Endodermal cell (in vitro differentiated cells): Measurements from ENCODE around the gene BCOR. TPM values are rescaled to one million over a fixed set of nuclear protein-coding genes. Genes with fewer than 3 reads are reported as not detected.

Experiments used
- DNase-seq: peaks from one replicate; pipeline ENCODE4 v3.0.0-alpha.2; 2017
- H3K27ac ChIP-seq: 2 replicates; pipeline ENCODE4 v1.5.1; 2013; ENCODE audit warnings: mild to moderate bottlenecking, low read depth, low read length, moderate library complexity
- H3K27me3 ChIP-seq: 2 replicates; pipeline ENCODE4 v1.6.1; 2013; ENCODE audit warnings: mild to moderate bottlenecking, low read length, moderate library complexity; ENCODE audit not compliant: insufficient read depth, control insufficient read depth, poor library complexity, severe bottlenecking
- H3K36me3 ChIP-seq: 2 replicates; pipeline ENCODE4 v1.7.0; 2013; ENCODE audit warnings: mild to moderate bottlenecking, low read length, moderate library complexity; ENCODE audit not compliant: control insufficient read depth, insufficient read depth
- H3K4me1 ChIP-seq: one replicate; pipeline ENCODE4 v1.7.0; 2013; ENCODE audit warnings: low read length; ENCODE audit not compliant: control insufficient read depth, insufficient read depth
- H3K4me3 ChIP-seq: 2 replicates; pipeline ENCODE4 v1.5.1; 2013; ENCODE audit warnings: mild to moderate bottlenecking, low read length, moderate library complexity
- H3K9ac ChIP-seq: 2 replicates; pipeline ENCODE4 v1.6.1; 2013; ENCODE audit warnings: mild to moderate bottlenecking, low read length, moderate library complexity; ENCODE audit not compliant: poor library complexity, severe bottlenecking; ENCODE audit errors: extremely low read depth
- H3K9me3 ChIP-seq: 2 replicates; pipeline ENCODE4 v1.6.1; 2013; ENCODE audit warnings: mild to moderate bottlenecking, low read length, moderate library complexity; ENCODE audit not compliant: control insufficient read depth
- H3K27ac Mint-ChIP-seq: 2 replicates; pipeline ENCODE4 v1.8.0; 2020; ENCODE audit warnings: mixed read lengths
- H3K27me3 Mint-ChIP-seq: 2 replicates; pipeline ENCODE4 v1.8.0; 2021; ENCODE audit warnings: mild to moderate bottlenecking, mixed read lengths; ENCODE audit not compliant: insufficient read depth
- H3K36me3 Mint-ChIP-seq: 2 replicates; pipeline ENCODE4 v1.8.0; 2020; ENCODE audit warnings: low read depth, mixed read lengths
- H3K4me1 Mint-ChIP-seq: 2 replicates; pipeline ENCODE4 v1.8.0; 2020; ENCODE audit warnings: mixed read lengths
- H3K4me3 Mint-ChIP-seq: 2 replicates; pipeline ENCODE4 v1.8.0; 2020; ENCODE audit warnings: mild to moderate bottlenecking, moderate library complexity, mixed read lengths
- H3K9me3 Mint-ChIP-seq: 2 replicates; pipeline ENCODE4 v1.8.0; 2020; ENCODE audit warnings: mild to moderate bottlenecking, mixed read lengths
- CTCF ChIP-seq: fragments of 200-600 bp; sonication (generic); conservative IDR thresholded peaks from 2 replicates; pipeline ENCODE4 v1.5.0; 2021; ENCODE audit warnings: antibody characterized with exemption, mild to moderate bottlenecking
- WGBS, 2 experiments: methylation state at CpG; one replicate each; pipeline versions ENCODE4 v1.1.5 to v1.1.7; 2013; ENCODE audit warnings: missing lambda C conversion rate in 2 of 2, mixed read lengths in 1 of 2; ENCODE audit not compliant: insufficient coverage in 1 of 2, insufficient read length in 1 of 2; 5-methylcytosine and 5-hydroxymethylcytosine counted together
- total RNA-seq, 2 donors: library from RNA; stranded (reverse); fragmentation: NEBNext Ultra II Directional in 1 of 2; extraction: Animal tissue kit (Norgen Biotek cat#: 25700) in 1 of 2; gene quantifications; 2 replicates in 1 of 2; 3 replicates in 1 of 2; pipeline ENCODE4 v1.2.1, GENCODE V29; 2021

The BCOR gene
- total RNA-seq, 2 donors from 2014 or later, result 31.3 to 37.9 TPM

GRCh38 chrX:40100537-40101429, 3.0 kb upstream of the BCOR start:
- 3 to 12% methylated on average over 5 to 19 of the region's 31 CpGs for WGBS, 2 experiments
- peak overlapping the region; percentile 74 for H3K4me3 Mint-ChIP-seq

GRCh38 chrX:40100141-40100536, 2.4 kb upstream of the BCOR start:
- H3K9me3 ChIP-seq, result no peaks in the 10 kb centered on the region
- no peak overlapping the region for H3K27ac ChIP-seq
- peak; percentile 72 for DNase-seq
- Mint-ChIP-seq H3K27ac (no peak overlapping the region), H3K4me3 (peak overlapping the region; percentile 74), H3K9me3 (peaks cover 13% of the 10 kb centered on the region), H3K4me1 (peaks cover 37% of the 10 kb centered on the region), H3K36me3 (no peaks in the 10 kb centered on the region), H3K27me3 (peaks cover 68% of the 10 kb centered on the region)
- no peaks in the 10 kb centered on the region for H3K4me1 ChIP-seq
- H3K9ac ChIP-seq, result no peak overlapping the region
- WGBS, 2 experiments, result 3 to 13% methylated on average over 7 to 20 of the region's 21 CpGs
- H3K27me3 ChIP-seq, result no peaks in the 10 kb centered on the region
- TF ChIP-seq CTCF, result no peak
- H3K4me3 ChIP-seq, result peak overlapping the region; percentile 15
- no peaks in the 10 kb centered on the region for H3K36me3 ChIP-seq

More at GRCh38 chrX:40100537-40101429, 3.0 kb upstream of the BCOR start:
- Mint-ChIP-seq H3K9me3 (peaks cover 10% of the 10 kb centered on the region), H3K4me1 (peaks cover 34% of the 10 kb centered on the region), H3K27ac (no peak overlapping the region), H3K27me3 (peaks cover 64% of the 10 kb centered on the region), H3K36me3 (no peaks in the 10 kb centered on the region)
- Histone ChIP-seq H3K27me3 (no peaks in the 10 kb centered on the region), H3K36me3 (no peaks in the 10 kb centered on the region), H3K4me1 (no peaks in the 10 kb centered on the region), H3K9ac (no peak overlapping the region), H3K4me3 (no peak overlapping the region), H3K27ac (no peak overlapping the region), H3K9me3 (no peaks in the 10 kb centered on the region)
- no peak for TF ChIP-seq CTCF
- peak; percentile 78 for DNase-seq

- TF ChIP-seq CTCF, result no peak
- Histone ChIP-seq H3K9me3 (no peaks in the 10 kb centered on the region), H3K27ac (no peak overlapping the region), H3K4me1 (no peaks in the 10 kb centered on the region), H3K27me3 (no peaks in the 10 kb centered on the region), H3K9ac (no peak overlapping the region), H3K36me3 (no peaks in the 10 kb centered on the region), H3K4me3 (peak overlapping the region; percentile 76)
- Mint-ChIP-seq H3K4me1 (peaks cover 41% of the 10 kb centered on the region), H3K36me3 (no peaks in the 10 kb centered on the region), H3K9me3 (peaks cover 15% of the 10 kb centered on the region), H3K27ac (no peak overlapping the region), H3K4me3 (peak overlapping the region; percentile 74), H3K27me3 (peaks cover 71% of the 10 kb centered on the region)
- WGBS, 2 experiments, result 7 to 33% methylated on average over 3 to 34 of the region's 49 CpGs
- peak; percentile 87 for DNase-seq
Observed at GRCh38 chrX:40099055-40099958, 1.5 kb upstream of the BCOR start.
